Keratinocyte (primary cell): ENCODE results near the gene EDA. TPM values are rescaled to one million over a fixed set of nuclear protein-coding genes. Genes with fewer than 3 reads are reported as not detected.

Source experiments
- DNase-seq: peaks from one replicate; pipeline ENCODE4 v3.0.0-alpha.2; 2011; ENCODE audit warnings: low read depth, missing footprints, low spot score
- FAIRE-seq: peaks from 2 replicates; lab custom pipeline; 2011; peaks lifted over from hg19 to GRCh38; lab: Jason Lieb, UNC
- H2AFZ ChIP-seq: 2 replicates; pipeline ENCODE4 v1.6.0; 2012; ENCODE audit warnings: low read length, control low read depth, inconsistent platforms; ENCODE audit not compliant: control insufficient read depth
- H3K27ac ChIP-seq: 2 replicates; pipeline ENCODE4 v1.5.1; 2011; ENCODE audit warnings: low read length; ENCODE audit not compliant: control insufficient read depth, insufficient read depth
- H3K27me3 ChIP-seq: 3 replicates; pipeline ENCODE4 v1.6.0; 2011; ENCODE audit warnings: low read length; ENCODE audit not compliant: control insufficient read depth, insufficient read depth; ENCODE audit errors: extremely low read depth
- H3K36me3 ChIP-seq, 2 experiments: 2 replicates in 1 of 2; 3 replicates in 1 of 2; pipeline ENCODE4 v1.5.1; 2011; ENCODE audit warnings: low read length in 2 of 2, mild to moderate bottlenecking in 1 of 2; ENCODE audit not compliant: control insufficient read depth in 2 of 2, insufficient read depth in 2 of 2; ENCODE audit errors: extremely low read depth in 1 of 2
- H3K4me1 ChIP-seq: 3 replicates; pipeline ENCODE4 v1.5.1; 2011; ENCODE audit warnings: low read length; ENCODE audit not compliant: control insufficient read depth, insufficient read depth; ENCODE audit errors: extremely low read depth
- H3K4me2 ChIP-seq: 3 replicates; pipeline ENCODE4 v1.6.0; 2011; ENCODE audit warnings: low read depth, low read length; ENCODE audit not compliant: control insufficient read depth, insufficient read depth; ENCODE audit errors: extremely low read depth
- H3K4me3 ChIP-seq, 3 experiments: fragments of 200-600 bp in 1 of 3; sonication (generic) in 1 of 3; 2 replicates in 2 of 3; 3 replicates in 1 of 3; pipeline ENCODE4 v1.5.1; 2011 to 2016; ENCODE audit warnings: low read length in 3 of 3, mild to moderate bottlenecking in 3 of 3, control low read depth in 2 of 3, inconsistent platforms in 1 of 3, low read depth in 1 of 3, mixed read lengths in 1 of 3, mixed run types in 1 of 3, moderate library complexity in 1 of 3; ENCODE audit not compliant: control insufficient read depth in 2 of 3, insufficient read depth in 2 of 3; ENCODE audit errors: extremely low read depth in 1 of 3
- H3K79me2 ChIP-seq: 2 replicates; pipeline ENCODE4 v1.6.0; 2012; ENCODE audit warnings: low read length; ENCODE audit not compliant: control insufficient read depth, insufficient read depth
- H3K9ac ChIP-seq: 3 replicates; pipeline ENCODE4 v1.6.0; 2011; ENCODE audit warnings: low read length; ENCODE audit not compliant: control insufficient read depth, insufficient read depth; ENCODE audit errors: extremely low read depth
- H3K9me1 ChIP-seq: 3 replicates; pipeline ENCODE4 v1.6.0; 2011; ENCODE audit warnings: low read length; ENCODE audit not compliant: control insufficient read depth, insufficient read depth; ENCODE audit errors: extremely low read depth
- H3K9me3 ChIP-seq: 2 replicates; pipeline ENCODE4 v1.5.1; 2012; ENCODE audit warnings: low read depth, low read length; ENCODE audit not compliant: control insufficient read depth
- H4K20me1 ChIP-seq: 3 replicates; pipeline ENCODE4 v1.6.0; 2011; ENCODE audit warnings: low read length; ENCODE audit not compliant: control insufficient read depth, insufficient read depth; ENCODE audit errors: extremely low read depth
- CTCF ChIP-seq, 3 experiments: IDR thresholded peaks in 1 of 3; conservative IDR thresholded peaks in 1 of 3; optimal IDR thresholded peaks in 1 of 3; 2 replicates in 2 of 3; 3 replicates in 1 of 3; pipeline versions ENCODE3 to v1.5.1; 2011; ENCODE audit warnings: low read length in 3 of 3, mild to moderate bottlenecking in 3 of 3, moderate library complexity in 2 of 3, control low read depth in 1 of 3, inconsistent platforms in 1 of 3; ENCODE audit not compliant: insufficient read depth in 2 of 3; ENCODE audit errors: extremely low read depth in 1 of 3
- EZH2 ChIP-seq: IDR thresholded peaks from one replicate; pipeline ENCODE4 v1.6.1; 2012; ENCODE audit warnings: inconsistent platforms, mild to moderate bottlenecking, low read length, moderate library complexity
- dilution Hi-C: fragments of 300-500 bp; cut with MboI; formaldehyde crosslinking; loops from one replicate; pipeline ENCODE4 v1.7.0; 2020; ENCODE audit warnings: low sequenced_read_pairs; ENCODE audit not compliant: extremely low pct_ligation_motif_present
- polyA plus RNA-seq, 5 experiments: library from polyadenylated mRNA; depleted of rRNA in 3 of 5; stranded (reverse) in 3 of 5; stranded (forward) in 1 of 5; unstranded in 1 of 5; fragments of >200 nt; gene quantifications; 1 replicate in 1 of 5; 2 replicates in 3 of 5; 3 replicates in 1 of 5; pipeline versions ENCODE4 v1.2.1 to v1.2.3, GENCODE V29; 2011 to 2012; ENCODE audit warnings: missing spikeins in 2 of 5, low read depth in 1 of 5, low replicate concordance in 1 of 5

EDA gene
- polyA plus RNA-seq, 1 donor (not counting 4 experiments of a cell fraction or from before 2014, with no cell fraction given): 0.75 TPM

GRCh38 chrX:70013466-70014381 is 397.8 kb downstream of the EDA start:
- no peaks in the 10 kb centered on the region for H3K9me1 ChIP-seq
- no peaks in the 10 kb centered on the region for H3K27me3 ChIP-seq
- H3K4me2 ChIP-seq: no peak overlapping the region
- no peaks in the 10 kb centered on the region for H3K79me2 ChIP-seq
- H3K9me3 ChIP-seq: no peaks in the 10 kb centered on the region
- FAIRE-seq (no peak), DNase-seq (no peak)
- dilution Hi-C loops: no loop called here
- no peak overlapping the region for H3K4me3 ChIP-seq
- no peak overlapping the region for H2AFZ ChIP-seq
- no peaks in the 10 kb centered on the region for H3K36me3 ChIP-seq
- no peak for TF ChIP-seq EZH2
- no peak for TF ChIP-seq CTCF (optimal IDR thresholded peaks at IDR 0.05 in 1 of 3, IDR thresholded peaks at IDR 0.05 in 1 of 3, conservative IDR thresholded peaks at IDR 0.05 in 1 of 3; ENCODE audit: extremely low read depth in 1 of 3, insufficient read depth in 2 of 3, low read length in 3 of 3)
- H3K27ac ChIP-seq: no peak overlapping the region
- no peaks in the 10 kb centered on the region for H4K20me1 ChIP-seq
- H3K9ac ChIP-seq: no peak overlapping the region
- H3K4me1 ChIP-seq: no peaks in the 10 kb centered on the region

GRCh38 chrX:70016513-70016912 is 400.6 kb downstream of the EDA start:
- dilution Hi-C loops: no loop called here
- no peak overlapping the region for H2AFZ ChIP-seq
- no peak overlapping the region for H3K27ac ChIP-seq
- H3K4me3 ChIP-seq: no peak overlapping the region
- no peak overlapping the region for H3K4me2 ChIP-seq
- TF ChIP-seq CTCF (optimal IDR thresholded peaks at IDR 0.05 in 1 of 3, IDR thresholded peaks at IDR 0.05 in 1 of 3, conservative IDR thresholded peaks at IDR 0.05 in 1 of 3; ENCODE audit: extremely low read depth in 1 of 3, insufficient read depth in 2 of 3, low read length in 3 of 3) (no peak), EZH2 (no peak)
- no peaks in the 10 kb centered on the region for H4K20me1 ChIP-seq
- no peak overlapping the region for H3K9ac ChIP-seq
- H3K4me1 ChIP-seq: no peaks in the 10 kb centered on the region
- FAIRE-seq (no peak), DNase-seq (no peak)
- H3K79me2 ChIP-seq: no peaks in the 10 kb centered on the region
- no peaks in the 10 kb centered on the region for H3K9me3 ChIP-seq
- H3K36me3 ChIP-seq: no peaks in the 10 kb centered on the region
- H3K27me3 ChIP-seq: no peaks in the 10 kb centered on the region
- no peaks in the 10 kb centered on the region for H3K9me1 ChIP-seq
